RWPE2 (cell line): ENCODE results near the gene SSH2.
A peak's percentile ranks its signal among the peaks of the same experiment; 100 is the strongest.

Experiments used
- ATAC-seq: fragments of 200-7000 bp; cut with Tn5 transposase; 3 replicates; pipeline ENCODE4 v1.9.1; 2021; ENCODE audit warnings: low read depth
- DNase-seq: peaks from one replicate; pipeline ENCODE4 v3.0.0-alpha.2; 2020; ENCODE audit warnings: low spot score
- H3K27ac ChIP-seq: fragments of 450-650 bp; 2 replicates; pipeline ENCODE4 v1.5.1; 2017; ENCODE audit warnings: mild to moderate bottlenecking; ENCODE audit not compliant: poor library complexity, severe bottlenecking
- H3K27me3 ChIP-seq: fragments of 250-450 bp; sonication (Bioruptor Pico); 2 replicates; pipeline ENCODE4 v1.5.1; 2021; ENCODE audit warnings: mild to moderate bottlenecking, moderate library complexity; ENCODE audit not compliant: insufficient read depth, poor library complexity, severe bottlenecking
- H3K36me3 ChIP-seq: fragments of 250-450 bp; sonication (Bioruptor Pico); 2 replicates; pipeline ENCODE4 v1.5.1; 2020; ENCODE audit warnings: low read depth, mild to moderate bottlenecking, moderate library complexity
- H3K4me1 ChIP-seq: fragments of 250-450 bp; sonication (Bioruptor Pico); 2 replicates; pipeline ENCODE4 v1.5.1; 2021; ENCODE audit warnings: mild to moderate bottlenecking, moderate library complexity; ENCODE audit not compliant: insufficient read depth, poor library complexity, severe bottlenecking
- H3K4me3 ChIP-seq: fragments of 250-450 bp; sonication (Bioruptor Pico); 2 replicates; pipeline ENCODE4 v1.5.1; 2021; ENCODE audit warnings: mild to moderate bottlenecking, moderate library complexity; ENCODE audit not compliant: severe bottlenecking
- H3K9me3 ChIP-seq: fragments of 250-450 bp; sonication (Bioruptor Pico); 2 replicates; pipeline ENCODE4 v1.5.1; 2021; ENCODE audit warnings: mild to moderate bottlenecking, moderate library complexity; ENCODE audit not compliant: severe bottlenecking
- CTCF ChIP-seq: fragments of 450-650 bp; IDR thresholded peaks from one replicate; pipeline ENCODE4 v1.5.1; 2017; ENCODE audit warnings: mild to moderate bottlenecking, moderate library complexity; ENCODE audit not compliant: poor library complexity, severe bottlenecking

The SSH2 gene

GRCh38 chr17:29629839-29630238 lies 300.2 kb downstream of the SSH2 start:
- ATAC-seq = no peak
- no peak overlapping the region for H3K4me3 ChIP-seq
- H3K36me3 ChIP-seq = peaks cover 5% of the 10 kb centered on the region; the same call in 1 of the 2 replicates
- no peaks in the 10 kb centered on the region for H3K9me3 ChIP-seq
- TF ChIP-seq CTCF = no peak
- H3K27me3 ChIP-seq = no peaks in the 10 kb centered on the region
- no peak for DNase-seq
- no peaks in the 10 kb centered on the region for H3K4me1 ChIP-seq
- H3K27ac ChIP-seq = no peak overlapping the region

GRCh38 chr17:29628644-29629043 lies 301.4 kb downstream of the SSH2 start:
- Histone ChIP-seq H3K4me1 (peaks cover 6% of the 10 kb centered on the region), H3K36me3 (peaks cover 5% of the 10 kb centered on the region; the same call in 1 of the 2 replicates), H3K9me3 (no peaks in the 10 kb centered on the region), H3K4me3 (no peak overlapping the region), H3K27ac (no peak overlapping the region), H3K27me3 (no peaks in the 10 kb centered on the region)
- no peak for DNase-seq
- no peak for TF ChIP-seq CTCF
- no peak for ATAC-seq

- DNase-seq (no peak), ATAC-seq (no peak)
- H3K4me3 ChIP-seq = no peak overlapping the region
- no peak overlapping the region for H3K27ac ChIP-seq
- no peaks in the 10 kb centered on the region for H3K27me3 ChIP-seq
- H3K4me1 ChIP-seq = peaks cover 13% of the 10 kb centered on the region
- peaks cover 5% of the 10 kb centered on the region; the same call in 1 of the 2 replicates for H3K36me3 ChIP-seq
- no peak for TF ChIP-seq CTCF
- H3K9me3 ChIP-seq = no peaks in the 10 kb centered on the region
Measured at GRCh38 chr17:29627951-29628350, 302.1 kb downstream of the SSH2 start.

- DNase-seq (no peak), ATAC-seq (no peak)
- Histone ChIP-seq H3K27ac (peak overlapping the region; percentile 76), H3K36me3 (no peaks in the 10 kb centered on the region), H3K4me1 (peaks cover 19% of the 10 kb centered on the region), H3K9me3 (no peaks in the 10 kb centered on the region), H3K27me3 (no peaks in the 10 kb centered on the region), H3K4me3 (no peak overlapping the region)
- no peak for TF ChIP-seq CTCF
Measured at GRCh38 chr17:29625037-29625750, 304.8 kb downstream of the SSH2 start.

GRCh38 chr17:29624586-29624985 lies 305.4 kb downstream of the SSH2 start:
- DNase-seq = no peak
- H3K27ac ChIP-seq = peak overlapping the region; percentile 76
- H3K27me3 ChIP-seq = no peaks in the 10 kb centered on the region
- no peak for TF ChIP-seq CTCF
- no peaks in the 10 kb centered on the region for H3K9me3 ChIP-seq
- ATAC-seq = no peak
- peaks cover 25% of the 10 kb centered on the region for H3K4me1 ChIP-seq
- no peaks in the 10 kb centered on the region for H3K36me3 ChIP-seq
- no peak overlapping the region for H3K4me3 ChIP-seq
